GM19193 (cell line): ENCODE data around the gene GNE.

ENCODE experiments used
- POLR2A ChIP-seq: IDR thresholded peaks from 4 replicates; pipeline ENCODE4 v1.6.1; 2011; ENCODE audit not compliant: insufficient read depth, insufficient read length; ENCODE audit errors: extremely low read depth

Gene GNE, protein sequence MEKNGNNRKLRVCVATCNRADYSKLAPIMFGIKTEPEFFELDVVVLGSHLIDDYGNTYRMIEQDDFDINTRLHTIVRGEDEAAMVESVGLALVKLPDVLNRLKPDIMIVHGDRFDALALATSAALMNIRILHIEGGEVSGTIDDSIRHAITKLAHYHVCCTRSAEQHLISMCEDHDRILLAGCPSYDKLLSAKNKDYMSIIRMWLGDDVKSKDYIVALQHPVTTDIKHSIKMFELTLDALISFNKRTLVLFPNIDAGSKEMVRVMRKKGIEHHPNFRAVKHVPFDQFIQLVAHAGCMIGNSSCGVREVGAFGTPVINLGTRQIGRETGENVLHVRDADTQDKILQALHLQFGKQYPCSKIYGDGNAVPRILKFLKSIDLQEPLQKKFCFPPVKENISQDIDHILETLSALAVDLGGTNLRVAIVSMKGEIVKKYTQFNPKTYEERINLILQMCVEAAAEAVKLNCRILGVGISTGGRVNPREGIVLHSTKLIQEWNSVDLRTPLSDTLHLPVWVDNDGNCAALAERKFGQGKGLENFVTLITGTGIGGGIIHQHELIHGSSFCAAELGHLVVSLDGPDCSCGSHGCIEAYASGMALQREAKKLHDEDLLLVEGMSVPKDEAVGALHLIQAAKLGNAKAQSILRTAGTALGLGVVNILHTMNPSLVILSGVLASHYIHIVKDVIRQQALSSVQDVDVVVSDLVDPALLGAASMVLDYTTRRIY

DNA sequence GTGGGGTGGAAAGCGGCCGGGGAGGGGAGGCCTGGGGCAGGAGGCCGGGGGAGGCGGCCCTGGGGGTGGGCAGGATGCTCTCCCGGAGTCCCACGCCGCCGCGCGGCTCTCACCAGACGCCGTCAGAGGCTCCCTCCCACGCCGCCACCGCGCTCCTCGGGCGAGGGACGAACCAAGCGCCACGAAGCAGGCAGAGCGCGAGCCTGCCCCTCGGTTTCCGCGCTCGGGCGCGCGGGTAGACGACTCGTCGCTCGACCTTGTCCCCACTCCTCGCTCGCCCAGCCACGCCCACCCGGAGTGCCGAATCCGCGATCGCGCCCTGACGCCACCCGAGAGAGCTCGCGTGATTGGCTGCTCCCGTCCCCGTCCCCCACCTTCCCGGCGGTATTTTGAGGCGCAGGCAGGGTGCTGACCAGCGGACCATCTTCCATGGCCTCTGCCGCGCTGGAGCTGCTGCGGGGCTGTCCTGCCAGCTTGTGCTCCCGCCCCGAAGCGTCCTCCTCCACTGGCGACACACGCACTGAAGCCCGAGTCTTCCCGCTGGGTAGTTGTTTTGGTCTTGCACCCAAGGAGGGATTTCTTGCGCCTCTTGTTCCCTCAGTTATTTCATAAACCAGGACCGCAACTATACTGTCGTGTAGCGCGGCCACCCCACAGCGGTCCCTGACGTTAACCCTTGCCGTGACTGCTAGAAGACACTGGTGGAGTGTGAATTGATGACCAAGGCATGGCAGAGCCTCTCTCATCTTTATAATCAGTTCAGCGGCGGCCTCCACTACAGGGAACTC lies at the start of gene GNE:
Gene GNE, minus strand, starts transcription at position 241 of the 788 bp plus-strand sequence. CDS start 9,093 bp downstream, outside the sequence.
- TF ChIP-seq POLR2A = peak; percentile 87

DNA sequence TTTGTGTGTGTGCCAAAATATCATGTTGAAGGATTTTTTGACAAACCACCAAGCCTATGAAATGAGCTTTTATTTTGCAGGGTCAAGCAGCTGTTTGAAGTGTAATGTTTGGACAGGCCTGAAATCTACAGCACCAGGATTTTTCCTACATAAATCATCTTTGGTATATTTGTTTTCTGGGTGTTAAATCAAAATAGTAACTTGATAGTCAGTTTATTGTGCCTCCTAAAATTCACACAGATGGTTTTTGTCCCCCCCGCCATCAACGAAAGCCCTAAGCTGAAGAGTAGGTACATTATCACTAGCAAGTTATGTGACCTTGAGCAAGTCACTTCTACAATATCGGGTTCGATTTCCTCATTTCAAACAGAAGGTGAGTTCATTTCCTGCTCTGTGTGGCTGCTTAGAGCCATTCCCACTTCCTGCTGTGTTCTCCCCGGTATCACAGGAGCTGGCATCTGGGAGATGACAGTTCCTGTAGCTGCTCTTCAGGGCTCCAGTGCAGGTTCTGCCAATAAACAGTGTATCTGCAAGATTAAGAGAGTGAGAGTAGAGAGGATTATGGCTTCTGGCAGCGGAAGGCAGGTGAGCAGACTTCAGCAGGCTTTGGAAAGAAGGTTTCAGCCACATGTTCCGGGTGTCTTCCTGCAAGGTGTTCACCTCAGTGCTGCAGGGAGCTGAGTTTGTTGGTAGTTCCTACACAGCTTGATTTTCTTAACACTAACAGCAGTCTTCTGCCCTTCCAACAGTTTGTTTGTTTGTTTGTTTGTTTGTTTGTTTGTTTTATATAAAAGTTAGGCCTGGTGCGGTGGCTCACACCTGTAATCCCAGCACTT lies 48.4 kb upstream of the GNE start:
- TF ChIP-seq POLR2A = no peak

DNA sequence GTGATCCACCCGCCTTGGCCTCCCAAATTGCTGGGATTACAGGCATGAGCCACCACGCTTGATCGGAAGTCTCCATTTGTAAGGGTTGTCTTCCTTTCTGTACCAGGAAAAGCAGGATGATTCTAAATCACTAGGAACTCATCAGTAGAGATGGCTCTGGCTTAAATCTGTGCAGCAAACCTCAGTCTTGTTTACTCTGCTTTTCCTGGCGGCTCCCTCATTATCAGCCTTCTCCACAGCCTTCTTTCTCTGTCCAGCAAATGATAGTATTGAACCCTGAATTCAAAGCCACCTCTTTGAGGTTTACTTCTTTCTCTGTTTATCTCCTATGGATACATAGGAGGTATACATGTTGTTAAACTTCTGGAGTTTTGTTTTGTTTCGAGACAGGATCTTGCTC lies 43.0 kb upstream of the GNE start:
- no peak for TF ChIP-seq POLR2A

DNA sequence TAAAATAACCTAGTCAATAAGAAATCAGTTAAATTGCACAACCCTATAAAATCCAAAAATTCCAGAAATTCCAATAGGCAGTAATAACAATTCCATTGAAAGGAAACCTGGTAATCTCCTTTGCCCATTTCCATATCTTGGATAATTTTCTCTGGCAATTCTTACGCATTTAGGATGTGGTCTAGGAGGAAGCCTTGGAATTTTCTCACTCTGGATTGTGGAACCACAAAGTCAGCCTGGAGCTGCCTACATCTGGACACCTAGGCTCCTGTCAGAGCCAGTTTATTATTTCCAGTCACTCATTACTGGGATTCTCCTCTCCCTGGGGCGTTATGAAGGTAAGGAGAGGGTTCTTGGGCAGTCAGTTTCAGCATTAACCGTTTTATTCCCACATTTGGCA lies 40.3 kb upstream of the GNE start:
- no peak for TF ChIP-seq POLR2A

DNA sequence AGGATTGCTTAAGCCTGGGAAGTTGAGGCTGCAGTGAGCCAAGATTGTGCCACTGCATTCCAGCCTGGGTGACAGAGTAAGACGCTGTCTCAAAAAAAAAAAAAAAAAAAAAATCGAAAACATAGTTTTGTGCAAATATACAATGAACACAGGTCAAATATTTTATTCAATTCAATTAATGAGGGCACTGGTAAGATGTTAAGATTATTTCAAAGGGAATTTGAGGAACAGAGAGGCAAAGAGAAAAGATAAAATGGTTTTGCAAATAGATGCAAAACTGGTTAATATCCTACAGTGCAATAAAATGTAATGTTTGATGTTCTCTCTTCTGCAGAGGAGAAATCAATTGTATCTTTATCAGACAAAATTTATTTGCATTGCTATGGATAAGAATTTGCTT lies 39.5 kb upstream of the GNE start:
- TF ChIP-seq POLR2A = no peak

DNA sequence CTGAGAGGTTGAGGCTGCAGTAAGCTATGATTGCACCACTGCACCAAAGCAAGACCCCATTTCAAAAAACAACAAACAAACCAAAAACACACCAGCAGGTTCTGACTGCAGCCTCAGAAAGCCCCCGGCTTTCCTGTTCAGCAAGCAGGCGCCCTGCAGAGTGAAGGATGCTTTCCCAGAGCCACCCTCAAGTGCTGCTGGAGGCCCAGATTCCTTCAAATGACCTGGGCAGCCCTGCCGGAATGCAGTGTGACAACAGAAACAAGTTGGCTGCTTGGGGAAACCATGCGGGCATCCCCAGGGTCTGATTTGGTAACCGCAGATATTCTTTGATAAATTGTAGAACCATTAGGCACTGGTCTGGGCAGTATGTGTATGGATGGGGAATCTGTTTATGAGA lies 35.7 kb upstream of the GNE start:
- TF ChIP-seq POLR2A = no peak

DNA sequence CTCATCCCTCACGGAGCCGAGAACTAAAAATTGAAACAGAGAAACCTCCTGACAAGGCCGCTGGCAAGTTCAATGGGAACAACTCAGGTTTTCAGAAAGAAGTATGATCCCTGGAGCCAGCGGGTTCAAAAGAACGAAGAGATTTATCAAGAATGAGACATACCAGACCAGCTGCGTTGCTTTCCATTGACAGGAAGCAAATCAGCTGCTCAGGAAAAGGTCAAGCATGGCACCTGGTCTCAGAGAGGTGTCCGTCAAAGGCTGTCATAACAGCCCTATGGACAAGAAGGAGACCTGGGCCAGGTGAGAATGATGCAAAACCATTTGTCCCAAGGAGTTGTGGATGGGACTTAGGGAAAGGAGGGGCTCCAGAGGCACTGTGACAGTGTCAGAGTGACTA lies 34.9 kb upstream of the GNE start:
- no peak for TF ChIP-seq POLR2A

DNA sequence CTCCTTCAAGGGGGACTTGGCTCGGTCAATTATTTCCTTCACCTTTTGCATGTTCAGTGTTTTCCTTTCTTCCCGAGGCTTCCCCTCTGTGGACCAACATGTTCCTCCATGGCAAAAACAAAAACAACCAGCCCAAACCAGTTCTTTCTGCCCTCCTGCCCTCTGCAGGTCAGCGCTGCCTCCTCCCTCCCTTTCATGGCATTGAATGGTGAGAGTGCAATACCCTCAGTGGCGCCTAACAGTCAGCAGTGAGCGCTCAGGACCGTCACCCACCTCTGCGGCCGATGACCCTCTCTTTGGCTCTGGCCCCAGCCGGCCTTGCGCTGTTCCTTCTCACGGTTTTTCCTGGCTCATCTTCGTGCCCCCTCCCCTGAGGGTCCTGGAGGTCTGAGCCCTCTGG lies 34.4 kb upstream of the GNE start:
- no peak for TF ChIP-seq POLR2A

DNA sequence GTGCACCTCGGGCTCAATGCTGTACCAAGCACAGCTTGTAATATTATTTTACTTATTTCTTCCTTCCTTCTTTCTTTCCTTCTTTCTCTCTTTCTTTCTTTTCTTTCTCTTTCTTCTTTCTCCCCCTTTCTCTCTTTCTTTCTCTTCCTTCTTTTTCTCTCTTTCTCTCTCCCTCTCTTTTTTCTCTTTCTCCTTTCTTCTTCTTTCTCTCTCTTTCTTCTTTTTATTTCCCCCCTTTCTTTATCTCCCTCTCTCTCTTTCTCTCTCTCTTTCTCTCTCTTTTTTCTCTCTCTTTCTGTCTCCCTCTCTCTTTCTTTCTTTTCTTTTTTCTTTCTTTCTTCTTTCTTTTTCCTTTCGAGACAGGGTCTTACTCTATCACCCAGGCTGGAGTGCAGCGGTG lies 32.7 kb upstream of the GNE start:
- no peak for TF ChIP-seq POLR2A

DNA sequence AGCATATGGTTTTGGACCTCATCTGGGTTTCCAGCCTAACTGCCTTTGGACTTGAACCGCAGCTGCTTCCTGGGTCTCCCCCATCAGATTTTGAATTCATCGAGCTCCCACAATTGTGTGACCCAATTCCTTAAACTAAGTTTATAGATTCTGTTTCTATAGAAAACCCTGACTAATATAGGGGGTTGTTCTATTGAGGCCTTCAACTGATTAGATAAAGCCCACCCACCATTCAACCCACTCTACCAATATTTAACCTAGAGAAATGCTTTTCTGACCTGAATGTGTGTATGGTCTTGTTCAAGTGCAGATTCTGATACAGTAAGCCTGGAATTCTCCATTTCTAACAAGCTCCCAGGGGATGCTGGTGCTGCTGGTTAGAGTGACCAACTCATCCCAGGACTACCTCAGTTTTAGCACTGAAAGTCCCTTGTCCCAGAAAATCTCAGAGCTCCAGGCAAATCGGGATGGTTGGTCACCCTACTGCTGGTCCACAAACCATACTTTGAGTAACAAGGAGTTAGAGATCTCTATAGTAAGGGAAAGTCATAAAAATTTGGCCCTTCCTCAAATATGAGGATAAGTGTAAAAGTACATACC lies 31.7 kb upstream of the GNE start:
- TF ChIP-seq POLR2A = no peak

DNA sequence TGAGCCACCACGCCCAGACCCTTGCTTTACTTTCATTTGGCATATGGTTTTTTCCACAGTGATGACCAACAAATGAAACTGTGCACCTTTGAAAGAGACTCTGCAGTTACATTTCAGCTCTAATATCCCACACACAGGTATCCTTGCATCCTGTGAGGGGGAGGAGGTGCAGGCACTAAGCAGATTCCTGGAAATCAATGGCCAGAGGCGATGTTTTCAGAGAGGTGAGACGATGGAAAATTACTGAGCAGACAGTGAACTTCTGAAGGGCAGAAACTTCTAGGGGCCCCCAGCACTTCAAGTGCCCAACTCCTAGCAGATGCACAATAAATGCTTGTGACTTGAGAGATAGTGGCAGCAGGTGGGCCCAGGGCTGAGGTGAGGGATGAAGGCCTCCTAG lies 29.8 kb upstream of the GNE start:
- no peak for TF ChIP-seq POLR2A

DNA sequence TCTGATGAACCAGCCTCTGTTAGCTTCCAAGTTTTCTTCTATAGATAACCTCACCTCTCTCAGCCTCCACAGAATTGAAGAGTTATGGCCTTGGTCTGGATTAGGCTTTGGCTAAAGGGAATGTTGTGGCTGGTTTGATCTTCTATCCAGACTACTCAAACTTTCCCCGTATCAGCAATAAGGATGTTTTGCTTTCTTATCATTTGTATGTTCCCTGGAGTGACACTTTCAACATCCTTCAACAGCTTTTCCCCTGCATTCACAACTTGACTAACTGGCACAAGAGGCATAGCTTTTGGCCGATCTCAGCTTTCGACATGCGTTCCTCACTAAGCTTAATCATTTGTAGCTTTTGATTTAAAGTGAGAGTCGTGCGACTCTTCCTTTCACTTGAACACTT lies 28.1 kb upstream of the GNE start:
- TF ChIP-seq POLR2A = no peak

DNA sequence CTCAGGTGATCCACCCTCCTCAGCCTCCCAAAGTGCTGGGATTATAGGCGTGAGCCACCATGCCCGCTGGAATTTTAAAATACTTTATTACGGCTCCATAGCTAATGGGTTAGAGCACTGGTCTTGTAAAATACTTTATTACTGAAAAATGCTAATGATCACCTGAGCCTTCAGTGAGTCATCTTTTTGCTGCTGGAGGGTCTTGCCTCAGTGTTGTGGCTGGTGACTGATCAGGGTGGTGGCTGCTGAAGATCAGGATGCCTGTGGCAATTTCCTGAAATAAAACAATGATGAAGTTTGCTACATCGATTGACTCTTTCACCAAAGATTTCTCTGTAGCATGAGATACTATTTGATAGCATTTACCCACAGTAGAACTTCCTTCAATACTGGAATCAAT lies 26.0 kb upstream of the GNE start:
- TF ChIP-seq POLR2A = no peak

DNA sequence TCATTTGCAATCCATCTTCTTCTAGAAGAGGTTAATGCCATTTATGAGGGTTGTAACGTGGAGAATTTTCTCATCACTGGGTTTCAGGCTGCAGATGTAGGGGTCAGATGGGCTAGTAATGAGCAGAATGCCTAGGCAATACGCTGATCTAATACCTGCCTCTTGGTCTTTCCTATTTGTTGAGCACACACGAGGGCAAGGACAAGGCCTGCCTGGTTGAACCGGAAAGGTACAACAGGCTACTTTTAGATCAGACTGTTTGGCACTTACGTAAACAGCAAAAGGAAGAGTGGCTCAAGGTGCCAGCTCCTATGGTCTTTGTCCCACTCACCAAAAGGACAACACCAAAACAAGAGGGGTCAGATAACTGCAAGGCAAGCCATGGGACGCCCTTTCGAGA lies 24.0 kb upstream of the GNE start:
- TF ChIP-seq POLR2A = no peak
